Stimulated activated effector memory CD8-positive, alpha-beta T cell treated with anti-CD3 and anti-CD28 coated beads, Interleukin-12 subunit alpha, Interleukin-12 subunit beta, amount 100 ng/mL, for 72 hours (primary cell): ENCODE measurements around the gene HIPK4.
A peak's percentile ranks its signal among the peaks of the same experiment; 100 is the strongest.

Source experiments
- ATAC-seq: fragments of 150-1000 bp; cut with Tn5 transposase; 2 replicates; pipeline ENCODE4 v1.10.0; 2021
- DNase-seq, 2 donors: peaks; one replicate each; pipeline ENCODE4 v3.0.0; 2021 to 2022; ENCODE audit warnings: low spot score in 2 of 2
- H3K27ac Mint-ChIP-seq: one replicate; pipeline ENCODE4 v1.8.0; 2022; ENCODE audit warnings: mild to moderate bottlenecking, mixed read lengths
- H3K36me3 Mint-ChIP-seq: one replicate; pipeline ENCODE4 v1.8.0; 2022; ENCODE audit warnings: mild to moderate bottlenecking, mixed read lengths
- H3K4me1 Mint-ChIP-seq: one replicate; pipeline ENCODE4 v1.8.0; 2022; ENCODE audit warnings: mixed read lengths
- H3K4me3 Mint-ChIP-seq: one replicate; pipeline ENCODE4 v1.8.0; 2022; ENCODE audit warnings: mild to moderate bottlenecking, mixed read lengths
- H3K9me3 Mint-ChIP-seq: one replicate; pipeline ENCODE4 v1.8.0; 2022; ENCODE audit warnings: mixed read lengths

HIPK4 gene

GRCh38 chr19:40420766-40421765 is 31.1 kb upstream of the HIPK4 start:
- peak overlapping the region; percentile 96 for H3K4me3 Mint-ChIP-seq
- ATAC-seq (peak; percentile 64), DNase-seq (peak; percentile 76 to 90)
- H3K36me3 Mint-ChIP-seq, result peaks cover 64% of the 10 kb centered on the region
- H3K9me3 Mint-ChIP-seq, result no peaks in the 10 kb centered on the region
- peaks cover 45% of the 10 kb centered on the region for H3K4me1 Mint-ChIP-seq
- H3K27ac Mint-ChIP-seq, result peak overlapping the region; percentile 87

GRCh38 chr19:40420451-40420765 is 30.4 kb upstream of the HIPK4 start:
- Mint-ChIP-seq H3K4me1 (peaks cover 41% of the 10 kb centered on the region), H3K4me3 (peak overlapping the region; percentile 96), H3K36me3 (peaks cover 57% of the 10 kb centered on the region), H3K27ac (peak overlapping the region; percentile 87), H3K9me3 (no peaks in the 10 kb centered on the region)
- ATAC-seq (no peak), DNase-seq (no peak)

- Mint-ChIP-seq H3K27ac (peak overlapping the region; percentile 87), H3K4me1 (peaks cover 39% of the 10 kb centered on the region), H3K36me3 (peaks cover 53% of the 10 kb centered on the region), H3K4me3 (peak overlapping the region; percentile 96), H3K9me3 (no peaks in the 10 kb centered on the region)
- ATAC-seq (no peak), DNase-seq (no peak)
Measured at GRCh38 chr19:40419780-40420179, 29.8 kb upstream of the HIPK4 start.

- Mint-ChIP-seq H3K9me3 (no peaks in the 10 kb centered on the region), H3K27ac (peak overlapping the region; percentile 87), H3K4me1 (peaks cover 33% of the 10 kb centered on the region), H3K4me3 (no peak overlapping the region), H3K36me3 (peaks cover 46% of the 10 kb centered on the region)
- no peak for ATAC-seq
- DNase-seq, result no peak
Measured at GRCh38 chr19:40419066-40419612, 29.2 kb upstream of the HIPK4 start.

- Mint-ChIP-seq H3K4me1 (peaks cover 29% of the 10 kb centered on the region), H3K4me3 (no peak overlapping the region), H3K9me3 (no peaks in the 10 kb centered on the region), H3K36me3 (peaks cover 35% of the 10 kb centered on the region), H3K27ac (peak overlapping the region; percentile 75)
- ATAC-seq (no peak), DNase-seq (no peak)
Measured at GRCh38 chr19:40418040-40418439, 28.1 kb upstream of the HIPK4 start.

GRCh38 chr19:40417643-40417981 is 27.6 kb upstream of the HIPK4 start:
- Mint-ChIP-seq H3K9me3 (no peaks in the 10 kb centered on the region), H3K4me1 (peaks cover 25% of the 10 kb centered on the region), H3K27ac (peak overlapping the region; percentile 75), H3K36me3 (peaks cover 31% of the 10 kb centered on the region), H3K4me3 (no peak overlapping the region)
- ATAC-seq (no peak), DNase-seq (no peak)

GRCh38 chr19:40416918-40417642 is 27.1 kb upstream of the HIPK4 start:
- Mint-ChIP-seq H3K4me1 (peaks cover 19% of the 10 kb centered on the region), H3K27ac (peak overlapping the region; percentile 75), H3K9me3 (no peaks in the 10 kb centered on the region), H3K36me3 (peaks cover 26% of the 10 kb centered on the region), H3K4me3 (no peak overlapping the region)
- ATAC-seq (no peak), DNase-seq (no peak)

- DNase-seq (no peak), ATAC-seq (no peak)
- no peaks in the 10 kb centered on the region for H3K9me3 Mint-ChIP-seq
- H3K27ac Mint-ChIP-seq, result peak overlapping the region; percentile 53
- H3K4me1 Mint-ChIP-seq, result peaks cover 19% of the 10 kb centered on the region
- no peak overlapping the region for H3K4me3 Mint-ChIP-seq
- H3K36me3 Mint-ChIP-seq, result peaks cover 12% of the 10 kb centered on the region
Measured at GRCh38 chr19:40415768-40416167, 25.8 kb upstream of the HIPK4 start.

GRCh38 chr19:40414542-40415535 is 24.9 kb upstream of the HIPK4 start:
- peaks cover 6% of the 10 kb centered on the region for H3K36me3 Mint-ChIP-seq
- no peaks in the 10 kb centered on the region for H3K9me3 Mint-ChIP-seq
- DNase-seq, result no peak
- H3K4me1 Mint-ChIP-seq, result peaks cover 19% of the 10 kb centered on the region
- no peak overlapping the region for H3K4me3 Mint-ChIP-seq
- ATAC-seq, result no peak
- no peak overlapping the region for H3K27ac Mint-ChIP-seq

GRCh38 chr19:40413291-40413845 is 23.4 kb upstream of the HIPK4 start, which contains the start of gene PRX:
PRX (minus strand) TSS chr19:40413378; CDS start chr19:40407932, 5,446 bp downstream.
- H3K27ac Mint-ChIP-seq, result no peak within 1 kb of the TSS

GRCh38 chr19:40412866-40413265 is 22.9 kb upstream of the HIPK4 start:
- Mint-ChIP-seq H3K27ac (no peak overlapping the region), H3K9me3 (no peaks in the 10 kb centered on the region), H3K4me3 (no peak overlapping the region), H3K4me1 (peaks cover 16% of the 10 kb centered on the region), H3K36me3 (peaks cover 6% of the 10 kb centered on the region)
- DNase-seq (no peak), ATAC-seq (no peak)

More at GRCh38 chr19:40413291-40413845, 23.4 kb upstream of the HIPK4 start, which contains the start of gene PRX:
- Mint-ChIP-seq H3K36me3 (peaks cover 6% of the 10 kb centered on the region), H3K4me1 (peaks cover 18% of the 10 kb centered on the region), H3K4me3 (no peak within 1 kb of the TSS), H3K9me3 (no peaks in the 10 kb centered on the region)
- DNase-seq (no peak), ATAC-seq (no peak)

GRCh38 chr19:40411958-40412499 is 22.0 kb upstream of the HIPK4 start:
- H3K27ac Mint-ChIP-seq, result no peak overlapping the region
- ATAC-seq (no peak), DNase-seq (no peak)
- peaks cover 11% of the 10 kb centered on the region for H3K4me1 Mint-ChIP-seq
- no peak overlapping the region for H3K4me3 Mint-ChIP-seq
- no peaks in the 10 kb centered on the region for H3K9me3 Mint-ChIP-seq
- H3K36me3 Mint-ChIP-seq, result peaks cover 6% of the 10 kb centered on the region

- H3K27ac Mint-ChIP-seq, result no peak overlapping the region
- no peak overlapping the region for H3K4me3 Mint-ChIP-seq
- ATAC-seq, result no peak
- H3K9me3 Mint-ChIP-seq, result no peaks in the 10 kb centered on the region
- DNase-seq, result no peak
- peaks cover 7% of the 10 kb centered on the region for H3K4me1 Mint-ChIP-seq
- H3K36me3 Mint-ChIP-seq, result no peaks in the 10 kb centered on the region
Measured at GRCh38 chr19:40411125-40411842, 21.3 kb upstream of the HIPK4 start.

- no peak for DNase-seq
- H3K36me3 Mint-ChIP-seq, result no peaks in the 10 kb centered on the region
- ATAC-seq, result no peak
- H3K4me1 Mint-ChIP-seq, result peaks cover 7% of the 10 kb centered on the region
- no peak overlapping the region for H3K4me3 Mint-ChIP-seq
- H3K9me3 Mint-ChIP-seq, result no peaks in the 10 kb centered on the region
- H3K27ac Mint-ChIP-seq, result no peak overlapping the region
Measured at GRCh38 chr19:40410030-40410389, 20.0 kb upstream of the HIPK4 start.
